Activated gamma-delta T cell (primary cell): ENCODE measurements around the gene RASSF4.

ENCODE experiments used
- DNase-seq: peaks from one replicate; lab custom pipeline; 2025; lab: John Stamatoyannopoulos, UW

The RASSF4 gene

DNA sequence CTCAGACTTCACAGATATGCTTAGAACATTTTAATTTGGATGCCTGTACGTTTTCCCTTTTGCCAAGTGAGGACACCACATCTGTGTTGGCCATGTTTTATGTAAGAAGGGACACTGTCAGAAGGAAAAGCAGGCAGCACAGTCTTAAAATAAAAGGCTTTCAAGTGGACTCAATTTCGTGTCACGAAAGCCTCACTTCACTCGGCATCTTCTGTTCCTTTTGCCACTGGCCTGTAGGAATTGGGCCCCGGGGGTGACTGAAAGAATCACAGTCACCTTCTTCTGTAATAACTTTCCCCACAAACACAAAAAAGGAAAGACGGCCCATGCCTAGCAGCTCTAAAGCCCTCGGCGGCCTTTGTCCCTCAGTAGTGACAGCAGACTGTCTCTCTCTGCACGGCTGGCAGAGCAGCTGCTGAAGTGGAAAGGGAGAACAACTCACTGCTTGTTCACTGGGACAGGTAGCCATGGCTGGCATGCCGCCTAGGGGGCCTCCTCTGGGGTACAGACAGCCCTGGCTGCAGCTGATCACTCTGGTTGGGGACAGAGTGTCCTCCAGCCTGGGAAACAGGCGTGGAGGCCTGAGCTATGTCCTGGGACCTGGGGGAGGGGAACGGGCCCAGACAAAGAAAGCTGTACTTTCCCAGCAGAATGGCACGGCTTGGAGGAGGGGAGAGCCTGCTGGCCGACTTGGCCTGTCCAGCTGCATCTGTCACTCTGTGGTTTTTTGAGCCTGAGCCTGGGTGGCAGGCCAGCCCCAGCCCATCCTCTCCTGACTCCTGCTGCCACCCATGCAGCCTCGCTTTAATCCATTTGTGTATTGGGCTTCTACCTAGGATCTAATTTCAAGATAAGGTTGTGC is 4.4 kb downstream of the RASSF4 start:
- DNase-seq = no peak

DNA sequence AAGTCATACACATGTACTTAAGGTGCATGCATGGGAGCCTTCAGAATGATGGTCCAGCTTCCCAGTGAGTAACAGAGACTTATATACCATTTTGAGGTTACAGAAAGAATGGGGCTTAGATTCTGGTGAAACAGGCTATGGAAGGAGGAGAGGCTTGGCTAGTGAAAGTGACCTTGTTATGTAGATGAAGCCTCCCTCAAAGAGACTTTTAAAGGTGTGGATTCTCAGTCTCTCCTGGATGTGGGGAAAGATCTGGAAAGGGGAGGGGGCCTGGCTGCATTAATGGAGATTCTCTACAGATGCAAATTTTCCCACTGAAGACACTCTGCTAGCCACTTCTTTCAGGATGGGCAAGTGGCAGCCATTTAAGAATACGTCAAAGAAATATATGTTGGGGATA is 5.5 kb downstream of the RASSF4 start:
- DNase-seq = no peak

DNA sequence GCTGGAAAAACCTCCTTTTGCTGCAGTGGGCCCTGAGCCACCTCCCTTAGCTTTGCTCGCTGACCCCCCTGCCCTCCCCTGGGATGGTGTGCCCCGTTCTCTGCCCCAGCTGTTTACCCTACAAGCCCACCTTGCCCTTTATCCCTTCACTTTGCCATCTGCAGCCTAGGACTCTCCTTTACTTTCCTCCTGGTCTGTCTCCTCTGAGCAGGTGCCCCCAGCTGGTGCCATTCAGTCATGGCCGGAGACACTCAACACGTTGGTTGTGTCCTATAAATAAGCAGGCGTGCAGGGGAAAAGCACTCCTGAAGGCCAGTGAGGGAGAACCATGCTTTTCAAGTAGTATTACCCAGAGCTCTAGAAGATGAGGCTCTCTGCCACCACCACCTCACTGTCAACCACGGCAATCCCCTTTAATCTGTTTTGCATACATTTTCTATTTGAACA is 6.1 kb downstream of the RASSF4 start:
- no peak for DNase-seq

DNA sequence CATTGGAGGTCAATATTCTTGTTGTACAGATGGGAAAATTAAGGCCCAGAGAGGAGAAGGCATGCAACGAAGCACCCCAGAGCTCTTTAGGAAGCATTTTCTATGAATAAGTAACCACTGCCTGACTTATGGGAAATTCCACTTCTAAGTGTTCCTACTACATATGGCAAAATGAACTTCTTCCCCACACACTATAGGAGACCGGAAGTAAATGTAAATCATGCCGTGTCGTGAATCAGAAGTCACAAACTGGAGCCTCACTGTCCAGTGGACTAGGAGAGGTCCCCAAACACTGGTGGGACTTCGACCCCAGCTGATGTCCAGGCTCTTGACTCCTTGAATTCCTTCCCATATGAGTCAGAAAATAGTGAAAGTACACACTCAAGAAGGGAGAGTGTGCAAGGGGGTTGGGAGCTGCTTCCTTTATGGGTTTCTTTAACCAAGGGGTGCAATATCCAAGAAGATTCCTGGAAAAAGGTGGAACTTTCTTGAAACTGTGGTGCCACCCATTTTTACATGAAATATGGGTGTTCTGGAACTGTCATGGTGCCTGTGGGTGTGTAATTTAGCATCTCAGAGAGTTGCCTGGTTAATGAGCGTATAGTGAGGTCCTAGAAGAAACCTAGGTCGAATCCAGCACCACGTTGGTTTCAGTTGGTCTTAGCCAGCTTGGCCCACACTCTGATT is 6.7 kb downstream of the RASSF4 start:
- DNase-seq = no peak

DNA sequence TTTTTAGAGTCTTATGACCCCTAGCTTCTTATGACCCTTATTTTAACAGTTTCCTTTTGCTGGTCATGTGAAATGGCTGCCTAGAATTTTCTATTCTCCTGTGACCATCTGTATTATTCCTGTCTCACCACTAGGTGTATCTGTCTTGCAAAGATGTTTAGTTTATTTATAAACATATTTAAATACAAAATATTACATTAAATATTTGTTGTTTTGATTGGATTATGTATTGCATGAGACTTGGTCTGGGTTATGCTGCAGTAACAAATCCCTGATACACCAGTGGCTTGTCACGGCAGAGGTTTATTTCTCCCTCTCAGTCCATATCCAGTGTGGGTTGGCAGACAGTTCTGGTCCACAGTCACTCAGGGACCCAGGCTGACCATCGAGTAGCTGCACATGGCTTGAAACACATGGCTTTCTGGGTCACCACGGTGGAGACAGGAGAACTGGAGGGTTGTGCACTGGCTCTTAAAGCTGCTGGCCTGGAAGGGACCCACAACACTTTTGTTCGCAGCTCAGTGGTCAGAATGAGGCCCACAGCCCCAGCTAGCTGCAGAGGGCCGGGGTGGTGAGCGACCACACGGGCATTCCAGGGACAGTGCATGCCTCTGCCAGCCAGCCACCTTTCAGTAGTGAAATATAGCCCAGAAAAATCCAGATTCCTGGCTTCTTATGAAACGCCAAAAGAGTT is 7.4 kb downstream of the RASSF4 start:
- DNase-seq = no peak

DNA sequence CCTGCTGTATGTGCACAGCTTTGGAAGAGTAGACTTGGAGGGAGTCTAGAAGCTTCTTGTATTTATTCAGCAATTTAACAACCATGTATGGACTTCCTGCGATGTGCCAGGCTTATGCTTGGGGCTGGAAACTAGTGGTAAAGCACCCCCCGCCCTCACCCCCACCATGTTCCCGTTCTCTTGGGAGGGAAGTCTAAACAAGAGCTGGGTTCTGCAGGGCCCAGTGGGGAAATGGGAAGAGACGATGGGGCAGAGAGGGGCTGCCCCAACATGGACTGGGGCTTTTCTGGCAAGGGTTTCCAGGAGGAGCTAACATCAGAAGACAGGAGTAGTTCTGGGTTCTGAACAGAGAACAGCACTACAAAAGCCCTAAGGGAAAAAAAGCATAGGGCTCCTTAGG is 8.0 kb downstream of the RASSF4 start:
- DNase-seq = no peak

DNA sequence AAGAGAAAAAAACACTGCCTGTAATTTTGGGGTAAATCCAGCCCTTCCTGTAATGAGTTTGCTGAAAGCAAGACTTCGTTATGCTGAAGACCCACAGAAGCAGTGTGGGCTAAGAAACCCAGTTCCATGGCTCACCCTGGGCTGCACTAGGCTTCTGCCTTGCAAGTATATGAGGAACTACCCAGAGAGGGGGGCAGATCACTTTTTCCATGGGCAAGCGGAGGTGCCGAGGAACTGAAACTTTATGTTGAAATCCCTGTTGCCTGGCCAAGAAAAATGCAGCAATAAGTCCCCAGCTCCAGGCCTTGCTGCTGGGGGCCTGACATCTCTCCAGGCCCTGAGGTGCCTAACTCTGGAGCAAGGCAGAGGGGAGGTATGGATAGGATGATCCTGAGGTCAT is 8.5 kb downstream of the RASSF4 start:
- no peak for DNase-seq

DNA sequence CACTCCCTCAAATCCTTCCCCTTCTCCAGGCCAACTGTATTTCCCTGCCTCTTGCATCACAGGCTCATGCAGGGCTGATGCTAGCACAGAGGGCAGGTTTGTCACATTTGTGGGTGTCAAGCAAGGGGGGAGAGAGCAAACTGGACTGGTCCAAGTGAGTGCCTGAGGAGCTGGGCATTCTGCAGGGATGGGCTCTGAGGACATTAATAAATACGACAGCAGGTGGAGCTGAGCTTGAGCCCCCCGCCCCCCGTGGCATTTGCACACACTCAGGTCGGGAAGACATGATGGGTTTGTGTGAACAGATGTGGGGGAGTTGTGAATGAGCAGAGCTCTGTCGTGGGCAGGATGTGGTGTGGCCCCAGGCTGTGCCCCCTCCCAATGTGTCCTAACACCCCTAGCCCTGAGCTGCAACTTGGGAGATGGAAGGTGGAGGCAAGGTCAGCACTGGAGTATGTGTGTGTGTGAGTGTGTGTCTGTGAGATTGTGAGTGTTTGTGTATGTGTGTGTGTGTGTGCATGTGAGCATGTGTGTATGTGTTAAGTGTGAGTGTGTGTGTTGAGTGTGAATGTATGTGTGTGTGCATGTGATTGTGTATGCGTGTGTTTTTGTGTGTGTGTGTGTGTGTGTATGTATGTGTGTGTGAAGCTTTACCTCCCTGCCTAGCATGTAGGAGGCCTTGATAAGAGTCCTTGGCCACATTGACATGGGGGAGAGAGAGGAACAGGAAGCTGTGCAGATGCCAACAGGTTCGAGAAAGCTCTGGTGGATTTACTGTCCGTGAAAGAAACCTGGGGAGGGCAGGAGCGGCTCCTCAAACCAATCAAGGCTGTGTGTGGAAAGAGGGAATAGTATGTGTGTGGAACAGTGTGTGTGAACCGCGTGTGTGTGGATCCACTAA is 9.1 kb downstream of the RASSF4 start:
- peak; percentile 26 for DNase-seq

DNA sequence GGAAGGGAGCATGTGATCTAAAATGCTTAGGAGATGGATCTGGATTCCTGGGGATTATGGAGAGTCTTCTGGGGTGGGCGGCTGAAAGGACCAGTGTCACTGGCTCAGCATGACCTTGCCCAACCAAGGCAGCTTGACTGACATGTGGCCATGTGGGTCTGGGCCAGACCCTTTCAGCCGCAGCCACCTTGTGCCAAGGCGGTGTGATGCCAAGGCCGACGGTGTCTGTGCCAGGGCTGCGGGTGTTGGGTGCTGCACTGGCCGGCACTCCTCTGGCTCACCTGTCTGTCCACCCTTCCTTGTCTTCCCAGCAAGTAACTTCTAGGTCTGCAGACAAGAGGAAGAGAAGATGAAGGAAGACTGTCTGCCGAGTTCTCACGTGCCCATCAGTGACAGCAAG is 10.3 kb downstream of the RASSF4 start:
- no peak for DNase-seq

DNA sequence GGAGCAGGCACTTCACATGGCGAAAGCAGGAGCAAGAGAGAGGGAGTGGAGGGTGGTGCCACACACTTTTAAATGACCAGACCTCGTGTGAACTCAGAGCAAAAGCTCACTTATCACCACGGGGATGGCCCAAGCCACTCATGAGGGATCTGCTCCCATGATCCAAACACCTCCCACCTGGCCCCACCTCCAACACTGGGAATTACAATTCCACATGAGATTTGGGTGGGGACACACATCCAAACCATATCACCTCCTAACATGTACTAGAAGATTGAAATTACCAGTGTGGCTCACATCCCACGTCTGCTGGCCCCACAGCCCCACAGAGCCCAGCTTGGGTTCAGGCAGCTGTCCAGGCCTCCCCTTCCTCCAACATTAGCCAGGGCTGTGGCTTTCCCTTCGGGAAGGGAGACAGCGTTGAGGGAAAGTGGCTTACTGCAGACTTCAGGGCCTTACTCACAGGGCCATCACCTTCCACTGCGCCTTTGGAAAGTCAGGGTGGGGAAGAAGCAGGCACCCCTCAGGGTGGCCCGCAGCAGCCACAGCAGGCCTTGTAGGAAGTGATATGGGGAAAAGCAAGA is 11.3 kb downstream of the RASSF4 start:
- DNase-seq = no peak

DNA sequence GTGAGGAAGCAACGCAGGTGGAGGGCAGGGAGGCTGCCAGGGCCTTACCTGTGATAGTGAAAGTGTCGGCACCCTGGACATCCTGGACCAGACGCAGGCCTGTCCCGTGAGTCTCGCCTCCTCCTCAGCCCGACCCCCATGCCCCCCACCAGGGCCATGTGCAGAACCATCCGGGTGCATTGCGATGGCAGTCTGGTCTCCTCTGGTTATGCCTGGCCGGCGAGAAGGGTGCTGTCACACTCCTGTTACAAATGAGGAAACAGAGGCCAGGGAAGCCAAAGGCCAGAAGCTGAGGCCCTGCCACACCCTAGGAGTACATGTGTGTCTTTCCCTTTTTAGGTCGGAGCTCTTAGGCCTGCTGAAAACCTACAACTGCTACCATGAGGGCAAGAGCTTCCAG is 11.8 kb downstream of the RASSF4 start:
- no peak for DNase-seq

DNA sequence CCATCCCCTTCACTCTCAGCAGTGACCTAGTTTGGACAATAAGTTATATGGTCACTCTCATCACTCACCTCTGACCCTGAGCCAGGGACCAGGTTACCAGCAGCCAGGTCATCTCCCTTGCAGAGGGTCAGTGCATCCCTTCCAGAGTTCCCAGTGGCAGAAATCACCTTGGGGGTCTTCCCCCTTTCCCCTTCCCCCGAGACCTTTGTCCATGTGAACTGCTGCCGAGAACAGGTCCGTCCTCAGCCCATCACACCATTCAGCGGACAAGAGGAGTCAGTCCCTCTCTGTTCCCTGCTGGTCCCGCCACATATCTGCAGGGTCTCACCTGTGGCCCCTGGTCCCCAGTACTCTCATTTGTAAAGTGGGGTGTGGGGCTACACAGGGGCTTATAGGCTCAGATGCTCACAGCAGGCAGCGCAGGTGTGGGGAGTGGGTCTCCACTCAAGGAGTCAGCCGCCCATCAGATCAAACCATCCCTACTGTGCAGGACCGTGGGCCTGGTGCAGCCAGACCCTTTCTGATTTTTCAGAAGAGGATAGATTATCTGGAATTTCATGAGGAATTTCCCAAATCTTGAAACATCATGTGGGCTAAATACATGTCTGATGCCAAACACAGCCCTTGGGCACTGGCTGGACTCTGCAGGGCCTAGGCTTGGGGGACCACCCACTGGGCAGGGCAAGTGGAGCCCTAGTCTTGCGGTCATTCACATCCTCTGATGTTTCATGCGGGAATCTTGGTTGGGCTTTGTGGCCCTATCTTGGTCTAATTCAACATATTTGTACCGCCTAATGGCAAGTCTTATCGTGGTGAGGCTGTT is 12.5 kb downstream of the RASSF4 start:
- DNase-seq = no peak

DNA sequence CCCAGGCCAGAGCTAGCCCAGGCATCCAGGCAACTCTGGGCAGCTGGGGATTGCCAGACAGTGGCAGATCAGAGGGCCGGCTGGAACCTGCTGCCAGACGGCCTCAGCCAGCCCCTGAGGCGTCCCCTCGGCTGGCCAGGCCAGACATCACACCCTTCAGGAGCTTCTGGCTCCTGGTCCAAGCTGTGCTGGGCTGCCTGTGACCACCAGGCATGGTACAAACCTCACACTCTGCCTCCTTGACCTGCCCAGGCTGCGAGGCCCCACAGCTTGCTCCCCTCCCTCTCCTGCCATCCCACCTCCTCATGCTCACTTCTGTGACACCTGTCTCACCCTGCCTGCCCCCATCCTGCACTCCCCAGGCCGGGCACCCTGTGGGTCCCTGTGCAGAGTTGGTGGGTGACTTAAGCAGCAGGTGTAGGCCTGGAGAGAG is 13.3 kb downstream of the RASSF4 start:
- DNase-seq = no peak

DNA sequence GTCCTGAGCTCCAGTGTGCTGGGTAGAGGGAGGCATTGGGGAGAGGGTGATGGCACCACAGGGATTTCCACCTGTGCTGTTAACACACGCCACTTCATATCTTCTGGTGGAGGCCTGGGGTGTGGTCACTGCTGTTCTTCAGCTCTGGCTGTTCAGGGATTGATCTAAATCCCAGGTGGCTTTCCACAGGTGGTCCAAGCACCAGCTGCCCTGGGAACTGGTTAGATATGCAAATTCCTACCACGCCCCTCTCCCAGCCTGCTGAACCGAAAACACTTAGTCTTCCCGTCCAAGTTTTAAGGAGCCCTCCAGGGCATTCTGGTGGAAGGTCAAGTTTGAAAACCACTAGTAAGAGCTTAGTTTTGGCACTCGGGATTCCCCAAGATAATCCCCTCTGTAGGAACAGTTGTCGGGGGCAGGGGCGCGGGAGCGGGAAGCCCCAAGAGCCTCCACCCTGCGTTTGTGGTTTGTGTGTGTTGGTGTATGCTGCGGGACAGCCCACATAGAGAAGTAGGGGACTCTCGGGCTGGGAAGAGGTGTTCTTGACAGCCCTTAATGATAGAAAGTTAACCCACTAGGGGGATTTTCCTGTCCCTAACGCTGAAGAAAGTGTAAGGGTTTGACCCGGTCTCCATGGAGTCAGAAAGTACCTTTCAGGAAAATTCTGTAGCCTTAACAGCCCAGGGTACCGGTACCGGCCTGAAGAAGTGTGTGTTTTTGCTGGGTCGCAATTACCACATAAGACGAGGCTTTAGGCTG is 13.9 kb downstream of the RASSF4 start:
- no peak for DNase-seq

DNA sequence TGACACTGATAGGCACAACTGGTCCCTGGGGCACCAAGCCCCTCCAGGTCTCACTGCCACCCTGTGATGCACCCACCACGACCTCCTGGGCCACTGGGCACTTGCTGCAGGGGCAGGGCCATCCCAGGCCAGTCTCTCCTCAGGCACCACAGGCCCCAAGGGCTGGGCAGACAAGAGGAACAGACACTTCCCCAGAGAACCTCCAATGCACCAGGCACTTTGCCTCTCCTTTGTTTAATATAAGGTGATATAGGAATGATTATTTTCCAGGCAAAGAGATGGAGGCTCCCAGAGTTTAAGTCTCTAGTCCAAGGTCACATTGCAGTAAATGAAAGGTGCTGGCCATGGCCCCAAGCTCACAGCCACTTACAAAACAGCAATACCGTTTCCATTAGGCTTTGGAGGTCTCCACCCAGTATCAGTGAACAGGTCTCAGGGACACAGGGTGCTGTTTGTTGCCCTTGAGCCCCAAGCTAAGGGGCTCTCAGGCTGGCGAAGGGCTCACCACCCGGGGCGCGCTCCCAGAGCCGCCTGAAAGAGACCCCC is 14.6 kb downstream of the RASSF4 start:
- no peak for DNase-seq

DNA sequence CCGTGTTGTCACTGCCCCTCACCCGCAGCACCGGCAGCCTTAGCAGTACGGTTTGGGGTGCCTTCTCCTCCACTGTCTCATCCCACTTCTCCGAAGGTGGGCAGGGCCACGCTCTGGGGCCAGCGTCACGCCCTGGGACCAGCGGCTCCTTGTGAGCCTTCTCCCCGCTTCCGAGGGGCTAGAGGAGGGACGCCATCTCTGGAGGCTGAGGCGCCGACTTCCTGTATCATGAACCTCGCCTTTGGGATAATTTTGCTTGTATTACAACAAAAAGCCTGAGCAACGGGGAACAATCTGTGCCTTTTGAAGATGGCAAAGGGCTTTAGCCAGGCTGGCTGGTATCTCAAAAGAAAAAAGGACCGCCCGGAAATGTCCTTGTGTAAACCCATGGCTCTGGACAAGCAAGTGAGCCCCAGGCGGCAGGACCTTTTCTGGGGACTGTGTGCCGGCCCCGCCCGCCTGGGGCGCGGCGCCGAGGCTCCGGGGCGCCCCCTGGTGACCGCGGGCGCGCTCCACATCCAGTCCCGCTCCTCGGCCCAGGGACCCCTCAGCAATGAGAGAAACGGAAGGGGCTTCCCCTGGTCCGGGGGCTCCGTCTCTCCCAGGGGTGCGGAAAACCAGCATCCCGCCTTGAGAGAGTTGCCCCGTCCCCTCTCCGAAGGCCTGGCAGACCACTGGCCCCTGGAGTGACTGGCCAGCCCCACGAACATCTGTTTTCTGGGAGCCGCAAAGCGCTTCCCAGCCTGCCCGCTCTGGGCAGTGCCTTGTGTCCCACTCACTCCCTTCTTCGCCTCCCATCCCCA is 15.2 kb downstream of the RASSF4 start:
- DNase-seq = peak; percentile 43

DNA sequence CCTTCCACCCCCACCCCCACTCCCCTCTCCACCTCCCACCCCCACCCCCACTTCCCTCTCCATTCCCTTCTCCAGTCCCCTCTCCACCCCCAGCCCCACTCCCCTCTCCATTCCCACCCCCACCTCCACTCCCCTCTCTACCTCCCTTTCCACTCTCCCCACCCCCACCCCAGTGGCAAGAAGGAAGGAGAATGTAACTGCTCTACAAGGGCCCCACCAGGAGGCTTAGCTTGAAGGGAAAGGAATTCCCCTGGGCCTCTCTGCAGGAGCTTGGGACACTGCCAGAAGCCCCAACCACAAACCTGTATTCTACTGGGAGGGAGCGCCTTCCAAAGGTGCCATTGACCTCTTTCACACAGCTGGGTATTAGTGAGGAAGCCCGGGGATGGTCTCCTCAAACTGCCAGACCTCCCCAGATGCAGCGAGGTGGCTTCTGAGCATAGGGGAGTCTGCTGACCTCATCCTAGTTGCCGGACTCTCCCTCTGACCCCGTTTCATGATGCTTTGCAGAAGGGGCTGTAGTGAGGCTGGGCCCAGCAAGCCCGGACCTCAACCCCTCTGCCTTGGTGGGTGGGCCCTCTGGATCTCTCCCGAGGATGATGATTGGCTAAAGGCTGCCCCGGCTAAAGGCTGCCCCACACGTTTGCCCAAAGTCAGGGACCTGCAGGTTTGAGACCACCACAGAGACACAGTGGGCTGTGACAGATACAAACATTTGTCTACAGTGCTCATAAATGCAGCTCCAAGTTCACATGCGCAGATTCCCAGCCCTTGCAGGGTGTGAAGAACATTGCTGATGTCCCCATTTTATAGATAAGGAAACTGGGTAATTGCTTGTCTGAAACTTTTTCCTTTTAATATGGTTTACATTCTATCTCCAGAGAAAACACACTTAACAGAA is 16.1 kb downstream of the RASSF4 start:
- no peak for DNase-seq
